Endometrial microvascular endothelial cells (primary cell): ENCODE results near the gene MBP. TPM values are rescaled to one million over a fixed set of nuclear protein-coding genes. Genes with fewer than 3 reads are reported as not detected.
"Not testable (repeated sequence)": the region's sequence is repeated elsewhere in the genome, so short reads cannot be mapped to it uniquely, and the experiment has no call there.

Experiments
- in situ Hi-C: cut with HindIII; loops from 2 replicates; pipeline ENCODE4 v1.10.0; 2017; ENCODE audit warnings: low sequenced_read_pairs, low pct_unique_long_range_greater_than_20kb; ENCODE audit errors: inconsistent ontology term
- total RNA-seq: library from RNA; depleted of rRNA; stranded (reverse); fragments of >200 nt; gene quantifications from one replicate; pipeline ENCODE4 v1.2.3, GENCODE V29; 2015; ENCODE audit errors: inconsistent ontology term

MBP gene
- total RNA-seq, 1 donor from 2014 or later, result 8.5 TPM

DNA sequence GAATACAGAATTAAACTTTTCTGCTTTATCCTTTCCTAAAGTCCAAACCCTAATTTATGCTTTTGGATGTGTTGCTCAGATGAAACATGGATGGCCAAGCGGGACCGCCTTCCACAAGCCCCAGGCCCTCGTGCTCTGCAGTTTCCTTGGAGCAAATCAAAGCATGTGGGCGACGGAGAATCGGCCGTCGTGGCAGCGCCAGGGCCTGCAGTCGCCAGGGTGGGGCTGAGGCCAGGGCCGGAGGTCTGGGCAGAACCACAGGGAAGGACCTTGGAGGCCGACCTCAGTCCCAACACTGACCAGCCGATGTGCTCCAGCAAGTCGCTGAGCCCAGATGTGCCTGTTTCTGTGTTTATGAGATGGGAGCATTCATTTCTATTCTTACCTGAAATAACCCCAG lies 108.1 kb downstream of the MBP start:
- in situ Hi-C loops, result no loop called here

DNA sequence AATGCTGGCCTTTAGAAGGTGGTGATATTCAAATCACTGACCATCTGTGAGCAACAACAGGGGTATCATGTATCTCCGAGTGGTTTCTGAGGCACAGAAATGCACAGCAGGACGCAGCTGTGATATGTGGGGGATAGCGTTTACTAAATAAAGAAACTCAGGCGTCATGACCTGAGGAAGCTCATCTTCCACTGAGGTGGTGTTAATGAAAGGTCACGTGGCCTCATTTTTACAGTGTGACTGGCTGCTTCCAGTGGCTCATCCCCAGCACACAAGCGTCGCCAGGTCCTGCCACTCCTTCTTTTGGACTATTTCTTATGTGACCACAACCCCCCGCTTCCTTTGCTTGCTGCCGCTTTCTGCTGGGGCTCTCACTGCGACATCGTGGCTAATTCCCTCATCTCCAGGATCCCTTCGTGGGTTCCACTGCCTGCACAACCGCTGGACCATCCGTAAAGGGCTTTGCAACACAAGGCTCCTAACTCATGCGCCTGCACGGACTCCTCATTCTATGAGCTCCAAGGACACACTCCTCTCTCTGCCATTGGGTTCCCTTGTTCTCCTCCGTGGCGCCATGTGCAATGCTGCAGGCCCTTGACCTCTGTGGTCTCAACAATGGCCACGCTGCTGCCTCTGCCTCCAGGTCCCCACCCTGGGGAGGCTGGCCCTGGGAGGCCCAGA lies 109.3 kb downstream of the MBP start:
- in situ Hi-C loops, result no loop called here

DNA sequence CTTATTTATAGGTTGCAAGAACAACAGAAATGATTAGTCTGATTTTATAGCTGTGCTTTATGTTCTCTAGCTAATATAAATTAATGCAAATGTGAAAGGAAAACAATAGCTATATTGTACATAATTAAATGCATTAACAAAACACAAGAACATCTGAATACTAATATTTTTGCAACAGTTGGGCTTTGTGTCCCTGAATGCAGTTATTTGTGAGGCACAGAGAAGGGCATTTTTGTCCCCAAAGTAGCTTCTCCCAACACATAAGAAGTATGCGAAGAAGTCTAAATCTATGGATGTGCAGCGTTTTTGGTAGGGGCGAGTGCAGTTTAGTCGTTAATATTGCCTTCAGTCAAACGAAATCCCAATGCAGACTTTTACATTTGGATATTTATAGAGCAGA lies 110.0 kb downstream of the MBP start:
- in situ Hi-C loops, result no loop called here

DNA sequence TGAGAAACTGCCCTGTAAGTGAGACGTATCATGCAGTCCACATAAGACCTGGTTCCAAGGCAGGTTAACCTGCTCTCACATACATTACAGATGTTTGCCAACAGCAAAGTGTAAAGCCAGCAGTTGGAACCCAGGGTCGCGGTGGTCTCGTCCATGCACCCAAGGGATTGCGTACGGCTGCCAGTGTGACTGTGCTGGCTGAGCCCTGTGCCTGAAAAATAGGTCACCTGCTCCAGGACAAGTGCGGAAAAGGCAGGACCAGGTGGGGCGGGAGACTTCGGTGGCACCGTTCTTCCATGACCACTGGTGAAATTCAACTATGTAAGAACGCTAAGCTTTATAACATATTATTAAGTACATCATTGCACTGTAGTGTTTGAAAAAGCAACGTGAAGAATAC lies 110.5 kb downstream of the MBP start:
- in situ Hi-C loops, result no loop called here

DNA sequence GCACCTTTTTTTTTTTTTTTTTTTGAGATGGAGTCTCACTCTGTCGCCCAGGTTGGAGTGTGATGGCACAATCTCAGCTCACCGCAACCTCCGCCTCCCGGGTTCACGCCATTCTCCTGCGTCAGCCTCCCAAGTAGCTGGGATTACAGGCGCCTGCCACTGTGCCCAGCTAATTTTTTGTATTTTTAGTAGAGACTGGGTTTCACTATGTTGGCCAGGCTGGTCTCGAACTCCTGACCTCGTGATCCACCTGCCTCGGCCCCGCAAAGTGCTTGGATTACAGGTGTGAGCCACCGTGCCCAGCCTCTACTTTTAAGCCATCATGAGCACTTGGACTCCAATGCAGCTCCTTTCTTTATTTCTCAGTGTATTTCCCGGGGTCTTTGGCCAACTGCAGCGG lies 111.1 kb downstream of the MBP start:
- in situ Hi-C loops, result not testable (repeated sequence)

DNA sequence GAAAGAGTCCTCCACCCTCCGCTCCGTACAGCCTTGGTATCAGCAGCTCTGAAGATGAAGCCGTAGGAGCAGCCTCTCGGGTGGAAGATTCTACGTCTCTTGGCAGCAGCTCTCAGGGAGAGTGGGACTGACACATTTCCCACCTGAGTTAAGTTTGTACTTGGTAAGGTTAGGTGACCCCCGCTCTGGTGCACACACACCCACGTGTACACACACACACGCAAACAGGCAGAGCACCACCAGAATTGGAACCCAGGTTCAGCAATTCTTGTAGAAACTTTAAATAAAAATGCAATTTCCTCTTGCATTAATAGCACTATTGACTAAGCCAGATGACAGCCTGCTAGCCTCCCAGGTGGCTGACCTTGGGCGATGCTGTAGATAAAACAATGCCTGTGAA lies 111.5 kb downstream of the MBP start:
- in situ Hi-C loops, result no loop called here

DNA sequence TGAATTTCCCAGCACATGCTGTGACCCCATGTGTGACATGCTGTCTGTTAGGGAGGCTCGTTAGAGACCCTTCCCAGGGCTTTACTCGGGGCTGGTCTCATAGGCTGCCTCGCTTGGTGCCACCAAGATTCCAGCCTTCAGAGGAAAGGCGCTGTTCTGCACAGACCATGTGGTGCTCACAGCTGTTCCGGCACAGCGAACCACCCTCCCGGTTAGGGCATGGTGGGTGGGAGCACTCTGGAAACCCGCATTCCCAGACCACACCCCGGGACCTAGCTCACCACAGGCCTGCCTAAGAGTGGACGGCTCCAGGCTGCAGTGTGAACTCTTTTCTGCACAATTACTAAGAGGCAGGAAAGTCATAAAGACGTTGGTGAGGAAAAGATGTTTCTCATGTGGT lies 112.0 kb downstream of the MBP start:
- in situ Hi-C loops, result no loop called here

DNA sequence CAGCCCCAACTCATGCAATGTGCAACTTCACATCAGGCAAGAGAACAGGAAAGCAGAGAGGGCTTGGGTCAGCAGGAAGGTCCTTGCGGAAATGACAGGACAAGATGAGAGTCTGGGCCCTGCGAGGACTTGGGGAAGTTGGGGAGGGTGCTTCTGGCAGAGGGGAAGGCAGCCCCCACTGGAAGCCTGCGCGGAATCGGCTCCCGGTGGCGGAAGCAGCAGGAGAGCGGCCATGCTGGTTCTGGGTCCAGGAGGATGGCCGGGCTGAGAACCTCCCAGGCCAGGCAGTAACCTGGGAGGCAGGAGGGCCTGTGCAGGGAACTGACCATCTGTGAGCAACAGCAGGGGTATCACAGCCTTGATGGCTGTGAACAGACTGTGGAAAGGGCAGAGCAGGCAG lies 112.9 kb downstream of the MBP start:
- in situ Hi-C loops, result no loop called here

DNA sequence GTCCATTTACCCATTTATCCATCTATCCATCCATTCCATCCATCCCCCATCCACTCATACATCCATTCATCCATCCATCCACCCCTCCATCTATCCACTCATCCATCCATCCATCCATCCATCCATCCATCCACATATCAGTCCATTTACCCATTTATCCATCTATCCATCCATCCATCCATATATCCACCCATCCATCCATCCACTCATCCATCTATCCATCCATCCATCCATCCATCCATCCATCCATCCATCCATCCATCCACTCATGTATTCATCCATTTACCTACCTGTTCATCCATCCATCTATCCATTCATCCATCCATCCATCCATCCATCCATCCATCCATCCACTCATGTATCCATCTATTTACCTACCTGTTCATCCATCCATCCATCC lies 113.9 kb downstream of the MBP start:
- in situ Hi-C loops, result not testable (repeated sequence)

DNA sequence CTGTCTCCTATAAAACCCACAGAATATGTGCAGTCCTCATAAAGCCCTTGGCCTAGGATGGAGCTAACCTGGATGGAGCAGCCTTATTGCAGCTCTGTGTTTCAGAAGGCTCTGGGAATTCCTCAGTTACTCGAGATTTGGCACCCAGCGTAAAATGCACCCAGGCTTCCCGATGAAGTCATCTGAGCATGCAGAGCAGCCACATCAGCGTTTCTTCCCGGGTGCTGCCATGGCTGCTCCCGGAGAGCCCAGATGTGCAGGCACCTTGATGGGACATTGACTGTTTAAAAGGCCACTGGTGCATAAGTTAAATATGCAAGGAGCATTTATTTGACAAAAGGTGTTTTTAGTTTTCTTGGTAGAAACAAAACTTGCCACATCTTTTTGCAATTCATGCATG lies 115.2 kb downstream of the MBP start:
- in situ Hi-C loops, result no loop called here

DNA sequence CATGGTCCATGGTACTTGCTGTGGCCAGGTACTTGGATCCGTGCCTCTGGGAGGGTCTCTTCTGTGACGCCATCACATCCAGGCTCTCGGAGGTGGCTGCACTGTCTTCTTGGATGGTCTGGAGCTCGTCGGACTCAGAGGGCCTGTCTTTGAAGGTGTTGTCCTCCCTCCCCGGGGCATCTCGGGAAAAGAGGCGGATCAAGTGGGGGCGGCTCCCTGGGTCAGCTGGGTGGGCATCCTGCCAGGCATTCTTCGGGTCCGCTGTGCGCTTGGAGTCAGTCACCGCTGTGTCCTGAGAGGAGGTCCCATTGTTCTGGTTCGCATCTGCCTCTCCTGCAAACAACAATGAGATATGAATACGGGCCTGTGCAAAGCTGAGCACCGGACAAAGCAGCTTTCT lies 115.6 kb downstream of the MBP start:
- in situ Hi-C loops, result no loop called here

DNA sequence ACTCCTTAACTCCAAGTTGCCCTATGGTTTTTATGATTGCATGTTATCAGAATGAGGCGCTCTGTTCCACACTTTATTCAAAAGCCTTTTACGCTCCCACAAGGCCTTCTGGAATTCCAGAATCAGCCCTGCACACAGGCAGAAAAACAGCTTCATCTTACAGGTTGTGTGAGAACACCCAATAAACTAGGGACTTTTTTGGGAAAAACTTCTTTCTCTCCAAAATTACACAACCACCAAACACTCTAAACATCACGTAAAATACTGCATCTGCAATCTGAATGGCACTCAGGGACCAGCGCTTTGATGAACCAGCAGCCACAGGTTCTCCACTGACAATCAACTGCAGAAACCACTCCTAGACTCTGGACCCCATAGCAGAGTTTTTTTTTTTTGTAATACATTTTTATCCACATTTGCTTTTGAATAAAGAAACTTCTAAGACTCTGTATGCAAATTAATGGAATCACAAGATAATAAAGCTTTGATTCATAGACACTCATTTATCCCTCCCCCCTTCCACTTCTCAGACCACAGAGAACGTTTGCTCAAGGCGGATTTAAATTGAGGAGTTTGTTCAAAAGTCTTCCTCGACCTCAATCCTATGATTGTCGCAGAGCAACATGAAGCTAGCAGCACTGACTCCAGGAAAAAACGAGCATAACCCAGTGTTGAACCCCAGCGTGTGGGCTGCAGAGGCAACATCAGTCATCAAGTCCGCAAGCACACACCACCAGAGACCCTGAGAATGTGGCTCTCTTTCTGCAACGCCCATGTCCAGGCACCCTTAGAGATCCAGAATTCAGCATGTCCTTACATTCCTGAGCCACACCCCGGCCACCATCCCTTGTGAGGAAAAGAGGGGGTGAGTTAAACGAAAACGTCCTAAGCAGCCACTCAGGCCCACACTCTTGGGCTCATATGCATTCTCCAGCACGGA lies 116.5 kb downstream of the MBP start:
- in situ Hi-C loops, result no loop called here

DNA sequence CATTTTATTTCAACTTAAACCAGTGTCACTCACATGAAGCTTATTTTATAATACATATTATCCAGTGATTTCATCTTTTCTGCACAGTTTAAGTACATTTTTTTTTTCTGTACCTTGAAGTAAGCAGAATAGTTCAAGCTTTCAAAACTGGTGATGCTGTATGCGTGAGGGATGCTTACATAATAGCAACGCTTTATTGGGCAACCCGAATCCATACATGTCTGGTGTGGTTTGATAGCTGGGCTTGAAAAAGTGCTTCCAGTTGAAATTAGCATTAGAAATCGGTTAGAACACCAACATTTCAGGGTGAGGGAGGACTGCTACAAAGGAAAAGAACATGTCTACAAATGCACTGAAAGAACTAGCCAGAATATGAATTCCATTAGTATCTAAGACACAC lies 117.4 kb downstream of the MBP start:
- in situ Hi-C loops, result no loop called here

DNA sequence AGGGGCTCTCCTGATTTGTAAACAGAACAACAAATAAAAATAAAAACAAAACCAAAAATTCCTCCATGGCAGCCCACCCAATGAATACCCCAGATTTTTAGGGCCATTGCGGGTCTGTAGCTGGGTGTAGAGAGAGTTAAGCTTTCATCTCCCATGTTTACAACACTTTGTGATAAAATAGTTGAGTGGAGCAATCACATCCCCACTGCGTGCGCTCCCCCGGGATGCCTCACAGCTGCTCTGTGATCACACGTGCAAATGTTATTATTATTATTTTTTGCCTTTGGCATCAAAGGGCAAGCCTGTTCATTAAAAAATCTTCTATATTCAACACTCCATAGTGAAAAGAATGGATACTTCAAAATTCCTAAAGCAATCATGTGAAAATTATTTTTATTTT lies 118.0 kb downstream of the MBP start:
- in situ Hi-C loops, result no loop called here

DNA sequence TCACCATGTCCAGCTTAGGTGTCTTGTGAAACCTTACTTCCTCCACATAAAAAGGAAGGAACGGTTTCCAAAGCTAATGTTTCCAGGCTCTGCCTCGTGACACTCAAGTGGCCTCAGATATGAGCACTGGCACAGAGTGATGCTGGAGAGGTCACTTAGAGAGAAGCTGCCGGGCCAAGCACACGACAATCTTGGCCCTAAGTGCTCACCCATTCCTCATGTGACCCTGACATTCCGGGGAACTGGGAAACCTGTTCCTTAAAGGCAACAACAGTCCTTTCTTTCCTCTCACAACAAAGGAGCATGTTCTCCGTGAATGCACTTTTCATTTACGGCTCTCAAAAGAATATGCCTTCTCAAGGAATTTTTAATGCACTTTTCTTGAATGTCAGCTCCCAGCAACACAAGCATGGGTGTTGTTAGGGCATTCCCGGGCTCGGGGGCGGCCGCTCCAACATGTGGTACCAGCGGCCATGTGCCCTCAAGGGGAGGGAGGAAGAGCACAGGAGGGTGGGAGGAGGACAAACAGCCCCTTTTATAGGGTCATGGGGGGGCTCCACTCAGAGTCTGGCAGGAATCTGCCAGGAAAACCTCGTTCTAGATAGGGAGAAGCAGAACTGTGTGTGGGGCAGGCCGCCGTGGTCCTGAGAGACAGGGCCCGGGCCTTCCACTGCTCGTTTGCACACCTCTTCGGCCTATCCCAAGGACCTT lies 118.6 kb downstream of the MBP start:
- in situ Hi-C loops, result no loop called here

DNA sequence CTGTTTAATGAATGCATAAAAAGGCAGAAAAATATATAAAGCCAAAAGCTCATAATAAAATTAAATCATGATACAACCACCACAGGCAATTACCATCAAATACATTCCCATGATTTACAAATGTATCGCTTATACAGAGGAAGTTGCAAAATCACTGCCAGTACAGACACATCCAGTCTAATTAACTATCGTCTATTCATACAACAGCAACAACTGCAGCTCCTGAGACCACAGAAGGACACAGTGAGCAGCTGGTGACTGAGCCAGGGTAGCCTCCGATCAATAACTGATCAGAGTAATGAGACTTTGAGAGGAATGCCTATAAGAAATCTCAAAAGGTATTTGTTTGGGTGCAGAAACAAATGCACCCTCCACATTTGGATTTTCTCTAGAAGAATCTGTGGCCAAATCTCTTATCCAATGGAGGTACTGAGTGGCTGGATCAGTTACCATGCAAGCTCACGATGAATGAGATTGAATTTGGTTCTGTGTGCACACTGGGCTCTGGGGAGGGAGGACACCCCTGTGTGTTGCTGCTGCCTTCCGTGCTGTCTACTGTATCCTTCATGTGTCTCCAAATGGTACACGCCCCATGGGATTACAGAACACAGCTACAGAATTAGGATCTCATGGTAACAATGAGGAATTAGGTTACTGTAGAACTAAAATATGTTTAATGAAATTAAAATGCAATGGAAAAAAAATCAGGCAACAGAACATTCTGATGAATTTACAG lies 119.6 kb downstream of the MBP start:
- in situ Hi-C loops, result no loop called here

DNA sequence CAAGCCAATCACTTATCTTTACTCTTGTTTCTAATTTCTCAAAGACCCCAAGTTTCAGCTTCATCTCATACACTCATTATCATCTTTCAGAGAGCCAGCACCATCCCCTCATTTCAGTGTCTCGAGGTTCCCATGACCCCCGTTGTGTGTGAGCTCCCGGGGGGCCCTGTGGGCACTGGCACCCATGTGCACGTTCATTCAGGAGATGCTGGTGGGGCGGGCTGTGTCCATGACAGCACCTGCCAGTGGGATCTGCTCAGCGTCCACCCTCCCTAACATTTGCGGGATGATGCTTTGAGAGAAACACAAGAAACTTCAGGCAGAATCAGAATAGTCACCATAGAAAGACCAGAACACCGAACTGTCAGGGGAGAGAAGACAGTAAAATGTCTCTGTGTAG lies 120.5 kb downstream of the MBP start:
- in situ Hi-C loops, result no loop called here

DNA sequence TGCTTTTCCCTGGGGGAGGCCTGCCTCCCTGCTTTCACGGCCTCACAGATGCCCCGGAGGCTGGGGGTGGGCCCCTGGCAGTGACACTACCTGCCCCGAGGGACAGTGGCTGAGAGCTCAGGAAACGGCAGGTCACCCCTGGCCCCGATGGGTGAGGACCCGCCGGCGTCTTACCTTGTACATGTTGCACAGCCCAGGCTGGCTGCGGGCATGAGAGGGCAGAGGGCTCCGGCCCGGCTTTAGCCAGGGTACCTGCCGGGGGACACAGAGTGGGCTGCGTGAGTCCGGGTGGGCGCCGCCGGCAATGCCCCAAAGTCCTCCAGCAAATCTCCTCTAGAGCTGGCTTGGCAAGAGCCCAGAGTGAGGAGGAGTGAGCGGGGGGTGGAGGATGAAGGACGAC lies 122.9 kb downstream of the MBP start:
- in situ Hi-C loops, result no loop called here
